HG03025 (cell line): Measurements from ENCODE around the gene RASSF7.

ENCODE experiments used
- ATAC-seq: cut with Tn5 transposase; IDR thresholded peaks from one replicate; pipeline ENCODE4 v1.9.1; 2021; ENCODE audit warnings: mild to moderate bottlenecking, moderate library complexity; ENCODE audit not compliant: unreplicated experiment, low FRiP score

The RASSF7 gene

DNA sequence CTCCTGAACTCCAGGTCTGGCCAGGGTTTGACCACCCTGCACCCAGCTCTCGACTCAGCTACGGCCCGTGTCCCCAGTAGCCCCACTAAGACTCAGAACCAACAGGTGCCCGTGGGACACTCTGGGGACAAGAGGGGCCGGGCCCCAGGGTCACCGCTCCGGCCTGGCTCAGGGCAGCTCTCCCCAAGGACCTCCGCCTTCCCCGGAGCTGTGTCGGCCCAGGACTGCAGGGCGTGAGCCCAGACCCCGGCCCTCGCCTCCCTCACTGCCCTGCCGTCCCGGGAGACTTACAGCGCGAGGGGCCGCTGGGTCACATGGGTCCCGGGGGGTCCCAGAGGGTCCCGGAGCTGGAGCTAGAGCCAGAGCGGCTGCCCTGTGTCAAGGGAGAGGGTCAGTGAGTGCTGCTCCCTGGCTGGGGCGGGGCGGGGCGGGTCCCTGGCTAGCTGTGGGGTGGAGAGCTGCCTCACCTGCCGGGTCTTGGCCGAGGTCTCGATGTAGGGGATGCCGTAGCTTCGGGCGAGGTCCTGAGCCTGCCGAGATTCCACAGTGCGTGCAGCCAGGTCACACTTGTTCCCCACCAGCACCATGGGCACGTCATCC is 27.7 kb upstream of the RASSF7 start:
- ATAC-seq: no peak

GRCh38 chr11:533586-534395 is 27.0 kb upstream of the RASSF7 start:
- no peak for ATAC-seq

DNA sequence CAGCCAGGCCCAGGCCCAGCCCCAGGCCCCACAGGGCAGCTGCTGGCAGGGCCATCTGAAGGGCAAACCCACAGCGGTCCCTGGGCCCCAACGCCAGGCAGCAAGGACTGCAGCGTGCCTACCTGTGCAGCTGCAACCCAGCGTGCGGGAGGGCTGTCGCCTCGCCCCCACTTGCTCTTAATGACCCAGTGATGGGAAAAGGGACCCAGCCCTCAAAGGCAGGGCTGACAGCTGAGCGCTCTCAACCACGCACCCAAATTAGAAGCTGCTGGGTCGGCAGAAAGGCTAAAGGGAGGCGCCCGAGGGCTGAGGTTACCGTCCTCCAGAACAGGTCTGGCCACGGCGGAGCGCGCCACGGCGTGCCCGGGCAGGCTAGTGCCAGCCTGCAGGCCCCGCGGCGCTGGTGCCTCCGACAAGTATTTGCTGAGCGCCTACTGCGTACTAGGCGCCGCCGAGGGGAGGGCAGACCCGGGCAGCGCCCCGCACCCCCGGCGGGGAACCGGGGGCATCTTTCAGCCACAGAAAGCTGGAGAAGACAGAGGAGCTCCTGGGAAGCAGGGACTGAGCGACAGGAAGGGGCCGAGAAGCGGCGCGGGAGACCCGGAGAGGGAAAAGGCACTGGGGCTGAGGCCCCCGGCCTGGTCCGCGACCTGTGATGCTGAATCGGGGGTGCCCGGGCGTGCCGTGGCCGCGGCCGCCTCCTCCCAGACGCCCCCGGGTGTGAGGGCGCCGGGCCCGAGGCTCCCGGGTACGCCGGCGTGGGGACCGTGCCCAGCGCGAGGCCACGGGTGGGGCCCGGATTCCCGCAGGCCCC is 26.2 kb upstream of the RASSF7 start:
- peak; percentile 4 for ATAC-seq

- ATAC-seq: no peak
Measured at GRCh38 chr11:535210-535518, 25.6 kb upstream of the RASSF7 start.

DNA sequence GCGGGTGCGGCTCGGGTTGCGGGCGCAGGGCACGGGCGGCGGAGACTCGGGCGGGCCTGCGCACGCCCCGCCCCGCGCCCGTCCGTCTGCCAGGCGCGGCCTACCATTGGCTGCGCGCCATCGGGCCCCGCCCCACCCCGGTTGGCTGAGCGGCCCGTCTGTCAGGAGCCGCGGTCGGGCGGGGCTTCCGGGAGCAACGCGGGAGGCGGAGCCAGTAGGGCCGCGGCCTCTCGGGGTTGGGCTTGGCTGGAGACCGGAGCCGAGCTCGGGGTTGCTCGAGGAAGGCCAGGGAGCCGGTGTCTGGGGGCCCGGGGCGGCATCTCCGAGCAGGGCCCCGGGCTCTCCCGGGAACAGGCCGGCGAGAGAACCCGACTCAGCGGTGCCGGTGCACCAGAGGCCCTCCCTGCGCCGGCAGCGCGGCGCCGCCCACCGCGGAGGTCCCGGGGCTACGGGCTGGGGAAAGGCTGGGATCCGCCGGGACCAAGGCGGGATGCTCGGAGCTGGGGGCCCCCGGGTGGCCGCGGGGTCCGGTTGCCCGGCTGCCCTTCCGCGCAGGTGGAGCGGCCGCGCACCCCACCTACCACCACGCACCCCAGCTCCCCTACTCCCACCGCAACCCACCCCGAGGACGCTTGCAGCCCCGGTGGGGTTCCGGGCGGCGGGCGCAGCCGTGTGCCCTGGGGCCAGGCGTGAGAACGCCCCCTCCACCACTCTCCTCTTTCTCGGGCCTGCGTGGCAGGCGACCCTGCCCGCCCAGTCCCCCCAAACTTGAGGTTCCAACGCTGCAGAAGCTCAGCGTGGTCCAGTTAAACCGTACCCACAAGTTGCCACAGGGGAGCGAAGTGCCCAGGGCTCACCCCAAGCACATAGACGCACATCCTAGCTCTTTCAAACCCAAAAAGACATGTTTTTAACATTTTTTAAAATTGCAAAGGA is 25.0 kb upstream of the RASSF7 start, which contains the start of gene HRAS:
HRAS (minus strand) TSS at position 58 of the 936 bp plus-strand sequence.
- peak; percentile 61 for ATAC-seq

- ATAC-seq: peak; percentile 40
Measured at GRCh38 chr11:536841-537621, 23.7 kb upstream of the RASSF7 start, which contains the start of gene LRRC56. Gene LRRC56, plus strand, starts transcription at chr11:537527. Its CDS starts 3,158 bp downstream, at chr11:540685.

DNA sequence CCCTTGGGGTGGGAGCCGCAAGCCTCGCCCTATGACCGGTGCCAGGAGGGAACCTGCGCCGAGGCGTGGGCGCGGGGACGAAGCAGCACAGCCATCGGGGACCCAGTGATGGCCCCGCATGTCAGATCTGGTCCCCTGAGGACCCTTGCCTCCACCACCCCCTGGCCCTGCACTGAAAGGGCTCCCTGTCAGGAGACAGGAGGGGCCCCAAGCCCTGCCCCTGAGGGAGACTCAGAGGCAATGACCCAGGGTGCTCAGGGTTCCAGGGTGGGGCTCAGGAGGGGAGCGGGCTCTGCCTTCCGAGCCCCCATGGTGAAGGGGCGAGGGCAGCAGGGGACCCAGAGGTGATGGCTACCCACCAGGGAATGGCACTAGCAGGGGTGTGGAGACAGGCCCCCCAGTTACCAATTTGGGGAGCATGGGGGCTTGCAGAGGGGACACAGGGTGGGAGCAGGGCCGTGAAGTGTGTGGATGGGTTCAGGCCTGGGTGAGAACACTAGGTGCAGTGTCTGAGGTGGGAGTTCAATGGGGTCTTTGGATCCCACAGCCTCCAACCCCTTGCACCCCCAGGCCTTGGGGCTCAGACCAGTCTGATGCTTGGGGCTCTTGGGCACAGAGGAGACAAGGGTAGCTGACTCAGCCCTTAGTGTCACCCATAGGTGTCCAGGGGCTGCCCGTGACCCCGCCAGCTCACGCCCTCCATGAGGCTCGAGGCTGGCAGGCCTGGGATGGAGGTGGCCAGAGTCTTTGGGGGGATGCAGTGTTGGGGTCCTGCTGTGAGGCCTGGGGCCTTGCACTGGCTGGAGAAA is 22.9 kb upstream of the RASSF7 start:
- ATAC-seq: no peak

- no peak for ATAC-seq
Measured at GRCh38 chr11:538431-539051, 22.2 kb upstream of the RASSF7 start.

DNA sequence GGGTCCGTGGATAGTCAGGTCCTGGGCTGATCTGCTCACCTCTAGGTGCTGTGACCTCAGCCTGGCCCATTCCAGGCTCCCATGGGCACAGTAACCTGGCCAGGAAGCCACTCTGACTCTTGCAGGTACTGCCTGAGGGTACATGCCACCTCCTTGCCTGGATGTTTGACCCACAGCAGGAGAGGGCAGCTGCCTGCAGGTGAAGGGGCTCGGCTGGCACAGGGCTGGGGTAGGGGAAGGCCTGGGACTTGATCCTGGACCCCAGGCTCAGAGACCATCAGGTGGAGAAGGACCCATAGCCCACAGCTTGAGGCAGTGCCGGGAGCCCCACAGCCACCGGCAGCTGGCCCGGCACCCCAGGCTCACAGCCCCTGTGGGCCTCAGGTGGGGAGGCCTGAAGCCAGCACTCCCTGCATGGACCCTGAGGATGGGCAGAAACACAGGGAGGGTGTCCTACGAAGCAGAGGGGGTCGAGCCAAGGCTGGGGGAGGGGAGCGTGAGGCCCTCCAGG is 20.7 kb upstream of the RASSF7 start:
- no peak for ATAC-seq

GRCh38 chr11:540583-541432 is 20.0 kb upstream of the RASSF7 start:
- ATAC-seq: no peak

GRCh38 chr11:541433-541885 is 19.3 kb upstream of the RASSF7 start:
- ATAC-seq: no peak

DNA sequence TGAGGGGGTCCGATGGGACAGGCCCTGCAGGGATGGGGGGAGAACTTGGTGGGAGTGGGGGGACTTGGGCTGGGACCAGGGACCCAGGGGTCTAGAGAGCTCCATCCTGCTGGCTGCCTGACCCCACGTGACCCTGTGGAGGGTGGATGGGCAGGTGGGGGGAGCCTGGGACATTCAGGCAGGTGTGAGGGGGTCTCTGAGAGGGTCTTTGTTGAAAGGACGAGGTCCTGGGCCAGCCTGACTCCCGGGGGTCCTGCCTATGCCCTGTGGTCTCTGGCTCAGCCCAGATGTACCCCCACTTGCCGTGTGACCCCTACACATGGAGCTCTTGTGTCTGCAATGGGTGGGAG is 16.0 kb upstream of the RASSF7 start:
- ATAC-seq: no peak

- no peak for ATAC-seq
Measured at GRCh38 chr11:545171-545570, 15.6 kb upstream of the RASSF7 start.

DNA sequence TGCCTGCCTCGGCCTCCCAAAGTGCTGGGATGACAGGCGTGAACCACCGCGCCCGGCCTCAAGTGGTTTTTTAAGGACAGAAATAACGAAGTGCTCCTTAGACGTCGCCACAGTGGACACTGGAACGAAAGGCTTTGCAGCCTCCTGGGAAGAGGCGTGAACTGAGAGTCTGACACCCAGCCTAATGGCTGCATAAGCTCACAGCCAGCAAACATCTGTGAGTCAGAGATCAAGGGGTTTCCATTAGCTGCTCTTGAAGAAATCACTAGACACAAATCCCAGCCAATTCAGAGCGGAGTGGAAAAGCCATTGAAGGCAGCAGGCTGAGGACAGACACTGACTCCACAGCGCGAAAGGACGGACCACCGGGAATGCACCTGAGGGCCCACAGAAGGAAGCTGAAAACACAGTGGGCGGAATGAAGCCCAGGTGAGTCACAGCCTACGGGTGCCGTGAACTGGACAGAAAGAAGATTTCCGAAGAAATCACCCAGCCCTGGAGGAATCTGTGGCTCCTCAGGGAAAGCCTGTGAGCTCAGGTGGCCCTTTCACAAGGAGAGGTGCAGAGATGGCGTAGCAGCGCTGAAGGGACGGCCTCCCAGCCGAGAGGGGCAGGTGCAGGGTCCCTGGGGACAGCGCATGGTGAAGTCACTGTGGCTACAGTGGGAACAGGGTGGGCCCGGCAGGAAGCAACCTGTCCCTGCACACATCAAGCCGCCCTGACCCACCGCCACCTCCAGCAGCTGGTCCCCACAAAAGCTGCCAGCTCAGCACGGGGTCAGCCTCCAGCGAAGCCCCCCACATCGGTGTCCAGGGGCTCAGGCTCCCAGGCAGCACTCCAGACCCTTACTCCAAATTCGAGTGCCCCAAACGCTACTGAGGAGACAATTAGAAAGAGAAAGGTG is 11.8 kb upstream of the RASSF7 start:
- ATAC-seq: no peak

DNA sequence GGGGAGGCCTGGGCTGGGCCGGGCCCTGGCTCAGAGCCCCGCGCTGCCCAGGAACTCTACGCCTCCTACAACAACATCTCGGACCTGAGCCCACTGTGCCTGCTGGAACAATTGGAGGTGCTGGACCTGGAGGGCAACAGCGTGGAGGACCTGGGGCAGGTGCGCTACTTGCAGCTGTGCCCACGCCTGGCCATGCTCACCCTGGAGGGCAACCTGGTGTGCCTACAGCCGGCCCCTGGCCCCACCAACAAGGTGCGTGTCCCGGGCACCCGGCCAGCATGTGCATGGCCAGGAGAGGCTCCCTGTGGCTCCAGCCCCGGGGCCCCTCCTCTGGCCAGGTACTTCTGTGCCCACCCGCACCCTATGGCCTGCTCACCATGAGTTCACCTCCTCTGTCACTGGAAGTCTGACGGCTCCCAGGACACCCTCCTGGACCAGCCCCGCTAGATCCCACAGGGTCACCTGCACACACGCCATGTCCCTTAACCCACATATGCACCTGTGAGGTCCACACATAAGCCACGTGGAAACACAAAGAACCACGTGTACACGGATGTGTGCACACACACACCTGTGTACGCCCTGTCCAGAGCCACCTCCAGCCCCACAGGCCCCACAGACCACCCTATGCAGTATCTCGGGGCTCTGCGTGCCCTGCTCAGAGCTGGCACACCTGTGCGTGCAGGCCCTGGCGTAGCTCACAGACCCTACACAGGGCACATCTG is 10.6 kb upstream of the RASSF7 start:
- no peak for ATAC-seq

DNA sequence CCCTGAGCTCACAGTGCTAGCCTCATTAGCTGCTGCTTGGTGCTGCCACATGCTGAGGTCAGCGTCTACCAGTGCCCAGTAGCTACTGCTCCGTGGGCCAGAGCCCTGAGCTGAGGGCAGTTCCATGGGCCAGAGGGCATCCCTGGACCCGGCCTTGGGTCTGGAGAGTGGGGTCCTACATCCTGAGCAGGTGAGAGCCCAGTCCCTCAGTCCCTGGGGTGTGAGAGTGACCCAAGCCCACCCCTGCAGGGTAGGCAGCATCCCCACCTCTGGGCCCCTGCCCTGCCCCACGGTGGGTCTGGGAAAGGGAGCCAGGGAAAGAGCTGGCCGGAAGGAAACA is 10.1 kb upstream of the RASSF7 start:
- no peak for ATAC-seq
